NCI-H82 (cell line): Measurements from ENCODE around the gene PRKCA.
"Not testable (repeated sequence)": the region's sequence is repeated elsewhere in the genome, so short reads cannot be mapped to it uniquely, and the experiment has no call there.

Experiments used
- DNase-seq: peaks from one replicate; lab custom pipeline; 2025; lab: John Stamatoyannopoulos, UW

PRKCA gene

GRCh38 chr17:66351701-66352100, 49.3 kb downstream of the PRKCA start:
- no peak for DNase-seq

- no peak for DNase-seq
Measured at GRCh38 chr17:66353937-66354401, 51.6 kb downstream of the PRKCA start.

- peak; percentile 83 for DNase-seq
Measured at GRCh38 chr17:66354472-66354871, 52.1 kb downstream of the PRKCA start.

GRCh38 chr17:66354981-66355380, 52.6 kb downstream of the PRKCA start:
- DNase-seq, result peak; percentile 50

- no peak for DNase-seq
Measured at GRCh38 chr17:66355510-66355909, 53.1 kb downstream of the PRKCA start.

- DNase-seq, result no peak
Measured at GRCh38 chr17:66357037-66357436, 54.6 kb downstream of the PRKCA start.

- no peak for DNase-seq
Measured at GRCh38 chr17:66359351-66359750, 56.9 kb downstream of the PRKCA start.

- DNase-seq, result not testable (repeated sequence)
Measured at GRCh38 chr17:66360961-66361565, 58.6 kb downstream of the PRKCA start.

- no peak for DNase-seq
Measured at GRCh38 chr17:66364508-66364907, 62.1 kb downstream of the PRKCA start.

- DNase-seq, result peak; percentile 60
Measured at GRCh38 chr17:66364990-66365490, 62.6 kb downstream of the PRKCA start.

GRCh38 chr17:66365903-66366302, 63.5 kb downstream of the PRKCA start:
- no peak for DNase-seq

GRCh38 chr17:66367107-66367506, 64.7 kb downstream of the PRKCA start:
- DNase-seq, result no peak

GRCh38 chr17:66369830-66370229, 67.4 kb downstream of the PRKCA start:
- no peak for DNase-seq

GRCh38 chr17:66371561-66371960, 69.1 kb downstream of the PRKCA start:
- no peak for DNase-seq

- DNase-seq, result no peak
Measured at GRCh38 chr17:66372182-66372581, 69.8 kb downstream of the PRKCA start.

- DNase-seq, result no peak
Measured at GRCh38 chr17:66373079-66373478, 70.7 kb downstream of the PRKCA start.

GRCh38 chr17:66373944-66374817, 71.8 kb downstream of the PRKCA start:
- DNase-seq, result no peak

- no peak for DNase-seq
Measured at GRCh38 chr17:66375121-66375520, 72.7 kb downstream of the PRKCA start.

- no peak for DNase-seq
Measured at GRCh38 chr17:66378296-66378695, 75.9 kb downstream of the PRKCA start.

GRCh38 chr17:66379544-66379943, 77.1 kb downstream of the PRKCA start:
- no peak for DNase-seq

GRCh38 chr17:66379996-66380395, 77.6 kb downstream of the PRKCA start:
- no peak for DNase-seq

- DNase-seq, result no peak
Measured at GRCh38 chr17:66381701-66382362, 79.4 kb downstream of the PRKCA start.

- no peak for DNase-seq
Measured at GRCh38 chr17:66383333-66383732, 80.9 kb downstream of the PRKCA start.
